Measurements from ENCODE around the gene CDYL2.

CDYL2 gene

GRCh38 chr16:80608946-80609345 is 195.5 kb downstream of the CDYL2 start:
- Histone ChIP-seq H3K9me3 (replicated peaks in 1 of 11) (peaks cover 21 to 32% (median 26%) of the 10 kb centered on the region in 11 experiments), H3K9ac (no peak overlapping the region), H3K4me3 (no peak overlapping the region), H3K4me1 (peaks cover 15 to 49% (median 19%) of the 10 kb centered on the region in 10 experiments), H4K20me1 (peaks cover 0 to 26% (median 0%) of the 10 kb centered on the region in 11 experiments; a peak in 4 of 22 replicates), H3K27ac (no peak overlapping the region), H3K4me2 (peak overlapping the region in 8 of 11 experiments; percentile 5 to 75 (median 36); a peak in 11 of 22 replicates), H3K27me3 (no peaks in the 10 kb centered on the region), H3K36me3 (peaks cover 47 to 94% (median 68%) of the 10 kb centered on the region in 11 experiments)
- no peak for TF ChIP-seq Cebpa-rat (IDR thresholded peaks at IDR 0.05)

- H3K4me3 ChIP-seq, result no peak overlapping the region
- H3K4me2 ChIP-seq, result no peak overlapping the region
- TF ChIP-seq Cebpa-rat (IDR thresholded peaks at IDR 0.05), result no peak
- peaks cover 15 to 49% (median 19%) of the 10 kb centered on the region in 10 experiments for H3K4me1 ChIP-seq
- no peaks in the 10 kb centered on the region for H3K27me3 ChIP-seq
- peaks cover 0 to 22% (median 0%) of the 10 kb centered on the region in 11 experiments; a peak in 4 of 22 replicates for H4K20me1 ChIP-seq
- no peak overlapping the region for H3K9ac ChIP-seq
- no peak overlapping the region for H3K27ac ChIP-seq
- peaks cover 51 to 94% (median 71%) of the 10 kb centered on the region in 11 experiments for H3K36me3 ChIP-seq
- peaks cover 21 to 32% (median 26%) of the 10 kb centered on the region in 11 experiments for H3K9me3 ChIP-seq (replicated peaks in 1 of 11)
Observed at GRCh38 chr16:80607204-80607603, 197.2 kb downstream of the CDYL2 start.

GRCh38 chr16:80606221-80606766 is 198.1 kb downstream of the CDYL2 start:
- no peak for TF ChIP-seq Cebpa-rat (IDR thresholded peaks at IDR 0.05)
- Histone ChIP-seq H3K4me2 (peak overlapping the region in 6 of 11 experiments; percentile 11 to 36 (median 24); a peak in 6 of 22 replicates), H3K27me3 (no peaks in the 10 kb centered on the region), H3K9ac (no peak overlapping the region), H3K4me3 (0 out of 20 replicates have a peak overlapping the region, but pooled peaks of 1 of the 10 experiments have one; percentile 21), H3K4me1 (peaks cover 15 to 41% (median 19%) of the 10 kb centered on the region in 10 experiments), H3K27ac (no peak overlapping the region), H4K20me1 (peaks cover 0 to 22% (median 0%) of the 10 kb centered on the region in 11 experiments; a peak in 4 of 22 replicates), H3K9me3 (replicated peaks in 1 of 11) (peaks cover 21 to 32% (median 26%) of the 10 kb centered on the region in 11 experiments), H3K36me3 (peaks cover 43 to 94% (median 64%) of the 10 kb centered on the region in 11 experiments)

GRCh38 chr16:80604600-80605355 is 199.6 kb downstream of the CDYL2 start:
- Histone ChIP-seq H3K9me3 (replicated peaks in 1 of 11) (peaks cover 21 to 32% (median 26%) of the 10 kb centered on the region in 11 experiments), H3K4me3 (no peak overlapping the region), H3K27ac (no peak overlapping the region), H3K4me1 (peaks cover 10 to 26% (median 18%) of the 10 kb centered on the region in 10 experiments), H4K20me1 (peaks cover 0 to 11% (median 0%) of the 10 kb centered on the region in 11 experiments; a peak in 1 of 22 replicates), H3K27me3 (no peaks in the 10 kb centered on the region), H3K9ac (no peak overlapping the region), H3K4me2 (no peak overlapping the region), H3K36me3 (peaks cover 43 to 90% (median 54%) of the 10 kb centered on the region in 11 experiments)
- no peak for TF ChIP-seq Cebpa-rat (IDR thresholded peaks at IDR 0.05)

GRCh38 chr16:80602894-80603293 is 201.5 kb downstream of the CDYL2 start:
- TF ChIP-seq Cebpa-rat (IDR thresholded peaks at IDR 0.05), result no peak
- no peak overlapping the region for H3K27ac ChIP-seq
- peaks cover 37 to 90% (median 50%) of the 10 kb centered on the region in 11 experiments for H3K36me3 ChIP-seq
- no peak overlapping the region for H3K4me3 ChIP-seq
- peaks cover 21 to 27% (median 22%) of the 10 kb centered on the region in 11 experiments for H3K9me3 ChIP-seq (replicated peaks in 1 of 11)
- no peaks in the 10 kb centered on the region for H3K27me3 ChIP-seq
- H3K4me1 ChIP-seq, result peaks cover 0 to 7% (median 6%) of the 10 kb centered on the region in 10 experiments; a peak in 10 of 20 replicates
- no peak overlapping the region for H3K9ac ChIP-seq
- H4K20me1 ChIP-seq, result no peaks in the 10 kb centered on the region
- no peak overlapping the region for H3K4me2 ChIP-seq

- no peaks in the 10 kb centered on the region for H4K20me1 ChIP-seq
- TF ChIP-seq Cebpa-rat (IDR thresholded peaks at IDR 0.05), result no peak
- H3K4me2 ChIP-seq, result no peak overlapping the region
- no peaks in the 10 kb centered on the region for H3K27me3 ChIP-seq
- H3K36me3 ChIP-seq, result peaks cover 20 to 89% (median 41%) of the 10 kb centered on the region in 11 experiments; a peak in 21 of 22 replicates
- H3K4me1 ChIP-seq, result peaks cover 0 to 3% (median 1%) of the 10 kb centered on the region in 10 experiments; a peak in 9 of 20 replicates
- no peak overlapping the region for H3K9ac ChIP-seq
- H3K9me3 ChIP-seq (replicated peaks in 1 of 11), result peaks cover 4 to 16% (median 6%) of the 10 kb centered on the region in 11 experiments
- H3K27ac ChIP-seq, result no peak overlapping the region
- no peak overlapping the region for H3K4me3 ChIP-seq
Observed at GRCh38 chr16:80601182-80601581, 203.2 kb downstream of the CDYL2 start.

GRCh38 chr16:80599466-80599865 is 204.9 kb downstream of the CDYL2 start:
- no peak for TF ChIP-seq Cebpa-rat (IDR thresholded peaks at IDR 0.05)
- H4K20me1 ChIP-seq, result no peaks in the 10 kb centered on the region
- H3K27ac ChIP-seq, result no peak overlapping the region
- H3K4me3 ChIP-seq, result no peak overlapping the region
- H3K9me3 ChIP-seq (replicated peaks in 1 of 11), result peaks cover 0 to 8% (median 0%) of the 10 kb centered on the region in 11 experiments; a peak in 5 of 22 replicates
- peaks cover 11 to 77% (median 33%) of the 10 kb centered on the region in 11 experiments; a peak in 20 of 22 replicates for H3K36me3 ChIP-seq
- H3K9ac ChIP-seq, result no peak overlapping the region
- no peak overlapping the region for H3K4me2 ChIP-seq
- no peaks in the 10 kb centered on the region for H3K4me1 ChIP-seq
- no peaks in the 10 kb centered on the region for H3K27me3 ChIP-seq

- Histone ChIP-seq H3K27me3 (no peaks in the 10 kb centered on the region), H3K9ac (no peak overlapping the region), H3K36me3 (peaks cover 0 to 49% (median 11%) of the 10 kb centered on the region in 11 experiments; a peak in 10 of 22 replicates), H3K4me3 (no peak overlapping the region), H3K27ac (no peak overlapping the region), H4K20me1 (no peaks in the 10 kb centered on the region), H3K4me2 (no peak overlapping the region), H3K4me1 (peaks cover 0 to 8% (median under 1%) of the 10 kb centered on the region in 10 experiments; a peak in 8 of 20 replicates), H3K9me3 (replicated peaks in 1 of 11) (peaks cover 0 to 14% (median 4%) of the 10 kb centered on the region in 11 experiments; a peak in 9 of 22 replicates)
- TF ChIP-seq Cebpa-rat (IDR thresholded peaks at IDR 0.05), result no peak
Observed at GRCh38 chr16:80596507-80597207, 207.7 kb downstream of the CDYL2 start.
